AG04450 (cell line): ENCODE measurements around the gene MAP4K2. TPM values are rescaled to one million over a fixed set of nuclear protein-coding genes. Genes with fewer than 3 reads are reported as not detected.

ENCODE experiments used
- CTCF ChIA-PET: fragments of 300-600, 350-600 bp; formaldehyde crosslinking; extraction: SDS; loops from one replicate; lab custom pipeline; 2022; ENCODE audit warnings: antibody characterized with exemption, inconsistent platforms; lab: Charles Lee
- POLR2A ChIA-PET: fragments of 350-600 bp; formaldehyde crosslinking; extraction: SDS; loops from one replicate; lab custom pipeline; 2021; ENCODE audit warnings: antibody characterized with exemption, inconsistent platforms; lab: Yijun Ruan, JAX
- DNase-seq: peaks from one replicate; pipeline ENCODE4 v3.0.0-alpha.2; 2011; ENCODE audit warnings: low read depth, low spot score
- H3K27ac ChIP-seq: one replicate; pipeline ENCODE4 v1.5.1; 2012; ENCODE audit warnings: low read depth, low read length, control low read depth
- H3K27me3 ChIP-seq: one replicate; pipeline ENCODE4 v1.6.0; 2012; ENCODE audit warnings: low read length; ENCODE audit not compliant: control insufficient read depth, insufficient read depth
- H3K4me3 ChIP-seq: 2 replicates; pipeline ENCODE4 v1.5.1; 2011; ENCODE audit warnings: mild to moderate bottlenecking, low read depth, low read length, control low read depth
- H3K9me3 ChIP-seq: 2 replicates; pipeline ENCODE4 v1.5.1; 2012; ENCODE audit warnings: low read length; ENCODE audit not compliant: control insufficient read depth, insufficient read depth
- polyA plus RNA-seq: library from polyadenylated mRNA; depleted of rRNA; stranded (reverse); fragments of >200 nt; gene quantifications from 2 replicates; pipeline ENCODE4 v1.2.3, GENCODE V29; 2011
- TF ChIP-seq, protein P1 (sequence below): IDR thresholded peaks from 2 replicates; pipeline ENCODE4 v1.5.1; 2011; ENCODE audit warnings: low read depth, low read length, control low read depth, inconsistent platforms

MAP4K2 gene
- polyA plus RNA-seq, 1 experiment, result 9.9 TPM

DNA sequence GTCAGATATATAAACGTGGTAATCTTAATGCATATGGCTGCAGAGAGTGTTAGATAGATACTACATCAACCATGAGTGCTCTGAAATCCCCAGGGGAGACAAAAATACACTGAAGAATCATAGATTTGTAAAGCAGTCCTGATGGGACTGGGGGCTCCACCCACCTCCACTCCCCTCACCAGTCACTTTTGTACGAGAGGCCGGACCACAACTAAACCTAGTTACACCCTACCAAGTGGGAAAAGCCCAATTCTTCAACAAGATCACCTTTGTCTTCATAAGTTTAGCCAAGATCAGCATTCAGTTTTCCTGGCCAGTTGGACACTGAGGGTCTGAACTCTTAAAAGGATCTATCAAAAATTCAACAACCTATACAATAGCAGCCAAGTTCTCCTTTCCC lies 26.1 kb downstream of the MAP4K2 start:
- ChIA-PET CTCF (interaction anchor here (1.0 to 2.0 kb wide), 4 partner anchors 9 to 88 kb away, joined by 3 to 11 read pairs (median 4); no protein-coding TSS in a partner anchor), POLR2A (interaction anchor here (0.5 to 0.6 kb wide), 3 partner anchors 93 to 1572 kb away, joined by 3 to 4 read pairs (median 3); no protein-coding TSS in a partner anchor)
- TF ChIP-seq, protein P1, sequence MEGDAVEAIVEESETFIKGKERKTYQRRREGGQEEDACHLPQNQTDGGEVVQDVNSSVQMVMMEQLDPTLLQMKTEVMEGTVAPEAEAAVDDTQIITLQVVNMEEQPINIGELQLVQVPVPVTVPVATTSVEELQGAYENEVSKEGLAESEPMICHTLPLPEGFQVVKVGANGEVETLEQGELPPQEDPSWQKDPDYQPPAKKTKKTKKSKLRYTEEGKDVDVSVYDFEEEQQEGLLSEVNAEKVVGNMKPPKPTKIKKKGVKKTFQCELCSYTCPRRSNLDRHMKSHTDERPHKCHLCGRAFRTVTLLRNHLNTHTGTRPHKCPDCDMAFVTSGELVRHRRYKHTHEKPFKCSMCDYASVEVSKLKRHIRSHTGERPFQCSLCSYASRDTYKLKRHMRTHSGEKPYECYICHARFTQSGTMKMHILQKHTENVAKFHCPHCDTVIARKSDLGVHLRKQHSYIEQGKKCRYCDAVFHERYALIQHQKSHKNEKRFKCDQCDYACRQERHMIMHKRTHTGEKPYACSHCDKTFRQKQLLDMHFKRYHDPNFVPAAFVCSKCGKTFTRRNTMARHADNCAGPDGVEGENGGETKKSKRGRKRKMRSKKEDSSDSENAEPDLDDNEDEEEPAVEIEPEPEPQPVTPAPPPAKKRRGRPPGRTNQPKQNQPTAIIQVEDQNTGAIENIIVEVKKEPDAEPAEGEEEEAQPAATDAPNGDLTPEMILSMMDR, result no peak

DNA sequence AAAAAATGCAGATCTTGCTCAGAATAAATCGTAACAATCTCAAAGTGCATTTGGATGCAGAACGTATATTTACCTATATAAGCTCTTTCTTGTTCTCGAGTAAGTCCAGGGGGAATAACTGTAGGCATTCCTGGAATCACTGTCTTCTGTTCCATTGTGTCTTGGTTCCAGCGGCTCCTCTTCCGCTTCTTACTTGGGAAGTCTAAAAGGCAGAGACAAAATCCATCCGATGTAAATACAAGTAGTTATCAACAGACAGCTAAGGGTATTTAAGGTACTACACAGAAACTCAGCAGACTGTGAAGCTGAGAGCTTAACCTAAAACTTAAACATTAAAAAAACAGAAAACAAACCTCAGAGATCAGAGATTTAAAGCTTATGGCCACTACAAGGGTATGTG lies 26.6 kb downstream of the MAP4K2 start:
- POLR2A ChIA-PET, result no interaction called here
- TF ChIP-seq, protein P1, result no peak
- no peaks in the 10 kb centered on the region for H3K27me3 ChIP-seq
- H3K27ac ChIP-seq, result no peak overlapping the region
- H3K4me3 ChIP-seq, result peak overlapping the region; percentile 98
- CTCF ChIA-PET, result interaction anchor here (1.2 to 2.0 kb wide), 3 partner anchors 9 to 12 kb away, joined by 3 to 11 read pairs (median 5); no protein-coding TSS in a partner anchor
- H3K9me3 ChIP-seq, result no peaks in the 10 kb centered on the region
- DNase-seq, result no peak

More for the DNA sequence above, 26.1 kb downstream of the MAP4K2 start:
- no peaks in the 10 kb centered on the region for H3K27me3 ChIP-seq
- H3K27ac ChIP-seq, result no peak overlapping the region
- H3K4me3 ChIP-seq, result peak overlapping the region; percentile 98
- H3K9me3 ChIP-seq, result no peaks in the 10 kb centered on the region
- DNase-seq, result no peak

DNA sequence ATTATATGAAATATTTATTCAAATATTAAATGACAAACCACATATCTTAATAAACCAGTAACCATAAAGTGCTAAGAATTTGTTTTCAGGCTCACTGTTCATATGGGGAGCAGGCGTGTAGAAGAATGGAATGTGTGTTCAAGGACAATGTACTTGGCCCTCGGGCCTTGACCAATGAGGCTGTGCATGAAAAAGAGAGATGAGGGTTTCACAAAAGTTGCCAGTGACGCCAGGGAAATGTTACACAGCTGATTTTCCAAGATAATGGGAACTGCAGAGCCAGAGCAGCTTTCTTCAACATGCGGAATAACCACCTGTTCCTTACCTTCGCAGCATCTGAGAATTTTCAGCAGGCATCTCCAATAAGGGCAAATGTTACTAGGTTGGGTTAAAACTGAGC lies 28.9 kb downstream of the MAP4K2 start:
- H3K9me3 ChIP-seq, result no peaks in the 10 kb centered on the region
- ChIA-PET POLR2A (no interaction called here), CTCF (interaction anchor here (1.5 kb wide), 1 partner anchor 85 kb away, joined by 3 read pairs; no protein-coding TSS in a partner anchor)
- no peak overlapping the region for H3K4me3 ChIP-seq
- DNase-seq, result no peak
- H3K27ac ChIP-seq, result no peak overlapping the region
- TF ChIP-seq, protein P1, result no peak
- no peaks in the 10 kb centered on the region for H3K27me3 ChIP-seq

DNA sequence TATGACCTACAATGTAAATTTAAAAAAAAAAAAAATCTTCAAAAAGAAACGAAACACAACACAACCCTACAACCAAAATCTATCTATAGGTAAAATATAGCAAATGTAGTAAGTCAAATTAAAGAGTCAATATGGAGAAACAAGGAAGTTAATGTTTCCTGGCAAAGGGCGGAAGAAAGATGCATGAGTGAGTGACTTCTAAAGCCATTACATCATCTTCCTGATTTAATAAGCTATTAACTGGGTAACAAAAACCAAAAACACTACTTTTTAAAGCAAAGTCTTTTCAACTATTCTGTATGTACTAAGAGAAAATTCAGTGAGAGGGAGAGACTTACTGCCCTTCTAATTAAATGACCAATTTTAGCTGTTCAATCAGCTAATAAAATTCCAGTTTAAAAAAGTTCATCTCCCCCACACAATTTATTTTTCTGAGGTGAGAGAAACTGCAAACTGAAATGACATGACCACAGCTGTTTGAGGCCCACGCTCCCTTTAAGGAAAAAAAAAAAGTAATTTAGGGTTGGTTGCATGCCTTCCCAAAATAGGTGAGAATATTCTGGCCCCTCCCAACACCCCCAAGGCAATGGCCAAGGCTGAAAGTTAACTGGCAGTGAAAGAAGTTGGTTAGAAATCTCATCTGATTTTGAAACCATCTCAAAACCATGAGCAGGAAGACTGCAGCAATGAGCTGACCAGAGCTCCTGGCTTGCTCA lies 30.6 kb downstream of the MAP4K2 start:
- POLR2A ChIA-PET, result no interaction called here
- CTCF ChIA-PET, result interaction anchor here (0.7 kb wide), 1 partner anchor 84 kb away, joined by 3 read pairs; no protein-coding TSS in a partner anchor
- no peak for DNase-seq
- H3K9me3 ChIP-seq, result no peaks in the 10 kb centered on the region
- TF ChIP-seq, protein P1, result no peak
- no peak overlapping the region for H3K27ac ChIP-seq
- no peaks in the 10 kb centered on the region for H3K27me3 ChIP-seq
- no peak overlapping the region for H3K4me3 ChIP-seq

DNA sequence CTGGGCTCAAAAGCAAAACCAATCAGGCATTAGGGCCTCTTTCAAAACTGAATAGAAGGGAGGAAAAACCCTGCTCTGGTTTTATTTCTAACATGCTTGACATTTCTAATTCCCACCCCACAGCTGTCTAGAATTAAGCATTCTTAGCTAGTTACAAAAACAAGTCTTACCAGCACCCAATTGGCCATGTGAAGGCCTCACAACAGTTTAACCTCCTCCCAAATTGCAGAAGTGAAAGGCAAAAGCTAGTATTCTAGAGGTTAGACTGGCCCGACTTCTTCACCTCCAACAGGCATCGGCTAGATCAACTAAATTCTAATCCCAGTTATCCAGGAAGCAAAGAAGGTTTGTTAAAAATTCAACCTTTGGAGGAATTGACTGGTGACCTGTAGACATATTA lies 31.2 kb downstream of the MAP4K2 start:
- DNase-seq, result no peak
- no peak overlapping the region for H3K4me3 ChIP-seq
- H3K27me3 ChIP-seq, result no peaks in the 10 kb centered on the region
- TF ChIP-seq, protein P1, result no peak
- H3K9me3 ChIP-seq, result no peaks in the 10 kb centered on the region
- CTCF ChIA-PET, result interaction anchor here (0.7 kb wide), 1 partner anchor 83 kb away, joined by 3 read pairs; no protein-coding TSS in a partner anchor
- H3K27ac ChIP-seq, result no peak overlapping the region
- POLR2A ChIA-PET, result interaction anchor here (1.7 kb wide), 1 partner anchor 11 kb away, joined by 7 read pairs; no protein-coding TSS in a partner anchor
